ENCODE data around the gene AMH.

GRCh38 chr19:2280633-2281264 is 31.6 kb downstream of the AMH start:
- no peak for TF ChIP-seq CTCF (IDR thresholded peaks at IDR 0.05)
- no peak for TF ChIP-seq POLR2A (IDR thresholded peaks at IDR 0.05)
